ENCODE data around the gene ARID3C.

- TF ChIP-seq, protein P1, sequence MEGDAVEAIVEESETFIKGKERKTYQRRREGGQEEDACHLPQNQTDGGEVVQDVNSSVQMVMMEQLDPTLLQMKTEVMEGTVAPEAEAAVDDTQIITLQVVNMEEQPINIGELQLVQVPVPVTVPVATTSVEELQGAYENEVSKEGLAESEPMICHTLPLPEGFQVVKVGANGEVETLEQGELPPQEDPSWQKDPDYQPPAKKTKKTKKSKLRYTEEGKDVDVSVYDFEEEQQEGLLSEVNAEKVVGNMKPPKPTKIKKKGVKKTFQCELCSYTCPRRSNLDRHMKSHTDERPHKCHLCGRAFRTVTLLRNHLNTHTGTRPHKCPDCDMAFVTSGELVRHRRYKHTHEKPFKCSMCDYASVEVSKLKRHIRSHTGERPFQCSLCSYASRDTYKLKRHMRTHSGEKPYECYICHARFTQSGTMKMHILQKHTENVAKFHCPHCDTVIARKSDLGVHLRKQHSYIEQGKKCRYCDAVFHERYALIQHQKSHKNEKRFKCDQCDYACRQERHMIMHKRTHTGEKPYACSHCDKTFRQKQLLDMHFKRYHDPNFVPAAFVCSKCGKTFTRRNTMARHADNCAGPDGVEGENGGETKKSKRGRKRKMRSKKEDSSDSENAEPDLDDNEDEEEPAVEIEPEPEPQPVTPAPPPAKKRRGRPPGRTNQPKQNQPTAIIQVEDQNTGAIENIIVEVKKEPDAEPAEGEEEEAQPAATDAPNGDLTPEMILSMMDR (IDR thresholded peaks at IDR 0.05), result peak; percentile 82
- no peak for TF ChIP-seq EHMT2 (IDR thresholded peaks at IDR 0.05; ENCODE audit: low read depth)
- peak; percentile 77 for TF ChIP-seq SMC3 (IDR thresholded peaks at IDR 0.05)
- no peak for TF ChIP-seq SREBF2 (IDR thresholded peaks at IDR 0.05)
- TF ChIP-seq NPAS2 (CRISPR knock-in tag; IDR thresholded peaks at IDR 0.05; ENCODE audit: borderline replicate concordance), result no peak
- TF ChIP-seq ZSCAN20 (CRISPR knock-in tag; IDR thresholded peaks at IDR 0.05), result no peak
- peak in 1 of 2 experiments; percentile 58; a peak in 2 of 4 replicates for TF ChIP-seq CEBPB (IDR thresholded peaks at IDR 0.05)
Observed at GRCh38 chr9:34612788-34613390, 16.0 kb downstream of the ARID3C start.

Data from A549 (cell line).